Keratinocyte (primary cell): ENCODE data around the gene SMIM35.

Source experiments
- CTCF ChIP-seq, 3 experiments: IDR thresholded peaks in 1 of 3; conservative IDR thresholded peaks in 1 of 3; optimal IDR thresholded peaks in 1 of 3; 2 replicates in 2 of 3; 3 replicates in 1 of 3; pipeline versions ENCODE3 to v1.5.1; 2011; ENCODE audit warnings: low read length in 3 of 3, mild to moderate bottlenecking in 3 of 3, moderate library complexity in 2 of 3, control low read depth in 1 of 3, inconsistent platforms in 1 of 3; ENCODE audit not compliant: insufficient read depth in 2 of 3; ENCODE audit errors: extremely low read depth in 1 of 3
- EZH2 ChIP-seq: IDR thresholded peaks from one replicate; pipeline ENCODE4 v1.6.1; 2012; ENCODE audit warnings: inconsistent platforms, mild to moderate bottlenecking, low read length, moderate library complexity

- TF ChIP-seq CTCF (optimal IDR thresholded peaks at IDR 0.05 in 1 of 3, IDR thresholded peaks at IDR 0.05 in 1 of 3, conservative IDR thresholded peaks at IDR 0.05 in 1 of 3; ENCODE audit: extremely low read depth in 1 of 3, insufficient read depth in 2 of 3, low read length in 3 of 3) (no peak), EZH2 (no peak)
Measured at GRCh38 chr11:118000067-118000849, 86.5 kb downstream of the SMIM35 start.
